Measurements from ENCODE around the gene BRIP1. TPM values are rescaled to one million over a fixed set of nuclear protein-coding genes. Genes with fewer than 3 reads are reported as not detected.
A peak's percentile ranks its signal among the peaks of the same experiment; 100 is the strongest.

The BRIP1 gene
- total RNA-seq, 3 donors from 2014 or later (not counting 1 experiment from before 2014, with no cell fraction given), result 2.7 to 3.7 (median 2.9) TPM

GRCh38 chr17:61904094-61904710 lies 40.9 kb upstream of the BRIP1 start:
- peaks cover 8% of the 10 kb centered on the region for H3K36me3 Mint-ChIP-seq
- Histone ChIP-seq H3K4me1 (ENCODE audit: control insufficient read depth, insufficient read depth, low read length) (peaks cover 6% of the 10 kb centered on the region), H3K27me3 (ENCODE audit: control insufficient read depth, insufficient read depth, low read length) (no peaks in the 10 kb centered on the region), H3K27ac (ENCODE audit: low read length) (peak overlapping the region; percentile 64), H3K9me3 (ENCODE audit: control insufficient read depth, insufficient read depth, low read length) (no peaks in the 10 kb centered on the region), H3K4me3 (ENCODE audit: low read length) (peak overlapping the region; percentile 20), H3K36me3 (ENCODE audit: control insufficient read depth, insufficient read depth, low read length) (peaks cover 30% of the 10 kb centered on the region)
- H3K4me3 Mint-ChIP-seq, result peak overlapping the region; percentile 59
- DNase-seq (peak in 1 of 2 donors; percentile 75), ATAC-seq (peak; percentile 83 to 97 (median 83))
- peaks cover 0 to 12% of the 10 kb centered on the region in 2 donors for H3K4me1 Mint-ChIP-seq
- no peak for TF ChIP-seq CTCF (IDR thresholded peaks at IDR 0.05)
- no peaks in the 10 kb centered on the region for H3K27me3 Mint-ChIP-seq (ENCODE audit: low read depth in 2 of 2)
- 37% methylated on average over 4 of the region's 5 CpGs for WGBS (ENCODE audit: insufficient coverage)
- intact Hi-C loops (cut with micrococcal nuclease), result no loop called here
- H3K27ac Mint-ChIP-seq, result peak overlapping the region; percentile 85 to 87
- no peaks in the 10 kb centered on the region for H3K9me3 Mint-ChIP-seq

- H3K4me3 ChIP-seq (ENCODE audit: low read length), result no peak overlapping the region
- peaks cover 8% of the 10 kb centered on the region for H3K36me3 Mint-ChIP-seq
- DNase-seq (no peak), ATAC-seq (no peak)
- no peaks in the 10 kb centered on the region for H3K9me3 Mint-ChIP-seq
- H3K27ac Mint-ChIP-seq, result peak overlapping the region; percentile 85 to 87
- no peaks in the 10 kb centered on the region for H3K27me3 ChIP-seq (ENCODE audit: control insufficient read depth, insufficient read depth, low read length)
- H3K4me1 ChIP-seq (ENCODE audit: control insufficient read depth, insufficient read depth, low read length), result peaks cover 6% of the 10 kb centered on the region
- 98% methylated on average over 3 of the region's 3 CpGs for WGBS (ENCODE audit: insufficient coverage)
- H3K36me3 ChIP-seq (ENCODE audit: control insufficient read depth, insufficient read depth, low read length), result peaks cover 28% of the 10 kb centered on the region
- peaks cover 0 to 12% of the 10 kb centered on the region in 2 donors for H3K4me1 Mint-ChIP-seq
- no peak overlapping the region for H3K27ac ChIP-seq (ENCODE audit: low read length)
- no peak for TF ChIP-seq CTCF (IDR thresholded peaks at IDR 0.05)
- peak overlapping the region; percentile 59 for H3K4me3 Mint-ChIP-seq
- no peaks in the 10 kb centered on the region for H3K9me3 ChIP-seq (ENCODE audit: control insufficient read depth, insufficient read depth, low read length)
- intact Hi-C loops (cut with micrococcal nuclease), result no loop called here
- no peaks in the 10 kb centered on the region for H3K27me3 Mint-ChIP-seq (ENCODE audit: low read depth in 2 of 2)
Measured at GRCh38 chr17:61903251-61903650, 39.9 kb upstream of the BRIP1 start.

- TF ChIP-seq CTCF (IDR thresholded peaks at IDR 0.05), result no peak
- intact Hi-C loops (cut with micrococcal nuclease), result no loop called here
- Histone ChIP-seq H3K4me3 (ENCODE audit: low read length) (no peak overlapping the region), H3K4me1 (ENCODE audit: control insufficient read depth, insufficient read depth, low read length) (no peaks in the 10 kb centered on the region), H3K9me3 (ENCODE audit: control insufficient read depth, insufficient read depth, low read length) (no peaks in the 10 kb centered on the region), H3K36me3 (ENCODE audit: control insufficient read depth, insufficient read depth, low read length) (peaks cover 31% of the 10 kb centered on the region), H3K27me3 (ENCODE audit: control insufficient read depth, insufficient read depth, low read length) (no peaks in the 10 kb centered on the region), H3K27ac (ENCODE audit: low read length) (no peak overlapping the region)
- Mint-ChIP-seq H3K4me3 (no peak overlapping the region), H3K27ac (no peak overlapping the region), H3K36me3 (no peaks in the 10 kb centered on the region), H3K9me3 (no peaks in the 10 kb centered on the region), H3K27me3 (ENCODE audit: low read depth in 2 of 2) (no peaks in the 10 kb centered on the region), H3K4me1 (no peaks in the 10 kb centered on the region)
- WGBS (ENCODE audit: insufficient coverage), result 100% methylated on average over 1 of the region's 2 CpGs
- DNase-seq (no peak), ATAC-seq (no peak)
Measured at GRCh38 chr17:61897548-61898180, 34.3 kb upstream of the BRIP1 start.
